Dedifferentiated amniotic fluid mesenchymal stem cell (primary cell): Measurements from ENCODE around the gene TBX4.

Source experiments
- DNase-seq: peaks from one replicate; pipeline ENCODE4 v3.0.0-alpha.2; 2016; ENCODE audit errors: extremely low spot score

The TBX4 gene

DNA sequence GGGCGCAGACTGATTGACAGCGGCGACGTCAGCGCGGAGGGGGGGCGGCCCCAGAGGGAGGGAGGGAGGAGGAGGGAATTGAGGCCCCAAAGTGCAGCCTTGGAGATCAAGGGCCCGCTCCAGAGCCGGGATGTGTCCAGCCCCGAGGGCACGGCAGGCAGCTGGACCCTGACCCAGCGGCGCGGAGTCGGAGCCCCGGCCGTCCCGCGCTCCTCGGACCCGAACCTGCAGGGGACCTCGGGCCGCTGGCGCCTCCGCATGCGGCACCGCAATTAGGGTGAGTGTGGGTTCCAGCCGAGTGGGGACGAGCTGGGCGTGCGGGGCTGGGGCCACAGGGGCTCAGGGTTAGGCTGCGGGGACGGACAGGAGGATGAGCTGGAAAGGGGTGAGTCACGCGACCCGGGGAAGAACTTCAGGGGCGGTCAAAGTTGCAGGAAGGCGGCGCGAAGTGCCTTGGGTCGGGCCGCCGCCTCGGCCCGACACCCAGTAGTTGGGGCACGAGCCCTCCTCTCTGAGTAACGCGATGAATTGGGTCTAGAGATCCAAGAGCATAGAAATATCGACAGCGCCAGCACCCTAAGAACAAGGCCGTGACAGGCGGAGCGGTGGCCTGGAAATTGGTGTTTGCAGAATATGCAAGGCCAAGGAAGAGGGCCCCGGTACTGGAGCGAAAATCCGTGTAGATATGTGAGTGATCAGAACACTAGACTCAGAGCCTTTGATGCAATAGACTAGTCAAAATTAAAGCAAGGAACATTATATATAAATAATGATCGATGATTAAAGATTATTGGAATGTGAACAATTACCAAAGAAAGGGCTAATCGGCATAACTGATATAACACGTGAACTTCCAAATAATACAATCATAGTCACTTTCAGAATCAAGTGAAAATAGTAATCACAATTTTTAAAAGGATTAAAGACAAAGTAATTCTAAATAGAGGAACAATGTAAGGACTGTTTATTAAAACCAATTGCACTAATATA, at the start of gene TBX4:
Gene TBX4 (plus strand): TSS at position 122 of the 990 bp plus-strand sequence. CDS start 4,069 bp downstream, outside the sequence.
- DNase-seq, result no peak

DNA sequence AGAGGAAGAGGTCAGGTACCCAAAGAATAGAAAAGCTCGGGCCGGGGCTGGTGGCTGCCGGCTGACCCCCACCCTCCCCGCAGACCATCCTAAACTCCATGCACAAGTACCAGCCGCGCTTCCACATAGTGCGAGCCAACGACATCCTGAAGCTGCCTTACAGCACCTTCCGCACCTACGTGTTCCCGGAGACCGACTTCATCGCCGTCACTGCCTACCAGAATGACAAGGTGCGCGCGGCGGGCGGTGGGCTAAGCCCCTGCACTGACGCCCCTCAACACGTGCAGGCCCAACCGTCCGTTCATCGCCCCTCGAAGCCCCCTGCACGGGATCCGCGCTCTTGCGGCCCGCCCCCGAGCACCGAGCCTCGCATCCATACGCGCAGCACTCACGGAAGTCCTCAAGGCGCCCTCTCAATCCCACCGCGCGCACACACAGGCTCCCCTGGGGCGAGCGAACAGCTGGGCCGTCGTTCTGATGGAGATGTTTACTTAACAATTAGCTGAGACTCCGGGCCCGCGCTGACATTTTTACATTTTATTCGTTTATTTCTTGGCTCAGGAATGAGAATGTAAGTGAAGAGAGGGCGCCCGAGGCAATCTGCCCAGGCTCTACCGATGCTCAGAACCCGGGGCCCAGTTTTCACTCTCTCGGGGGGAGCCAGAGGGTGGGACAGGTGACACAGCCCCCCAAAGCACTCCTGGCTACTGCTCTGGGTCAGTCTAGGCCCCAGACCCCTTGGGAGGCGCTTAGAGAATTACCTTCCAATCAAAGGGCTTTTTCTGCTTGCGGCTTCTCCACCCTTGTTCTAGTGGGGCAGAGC, 49.0 kb upstream of the TBX4 start:
- peak; percentile 80 for DNase-seq

DNA sequence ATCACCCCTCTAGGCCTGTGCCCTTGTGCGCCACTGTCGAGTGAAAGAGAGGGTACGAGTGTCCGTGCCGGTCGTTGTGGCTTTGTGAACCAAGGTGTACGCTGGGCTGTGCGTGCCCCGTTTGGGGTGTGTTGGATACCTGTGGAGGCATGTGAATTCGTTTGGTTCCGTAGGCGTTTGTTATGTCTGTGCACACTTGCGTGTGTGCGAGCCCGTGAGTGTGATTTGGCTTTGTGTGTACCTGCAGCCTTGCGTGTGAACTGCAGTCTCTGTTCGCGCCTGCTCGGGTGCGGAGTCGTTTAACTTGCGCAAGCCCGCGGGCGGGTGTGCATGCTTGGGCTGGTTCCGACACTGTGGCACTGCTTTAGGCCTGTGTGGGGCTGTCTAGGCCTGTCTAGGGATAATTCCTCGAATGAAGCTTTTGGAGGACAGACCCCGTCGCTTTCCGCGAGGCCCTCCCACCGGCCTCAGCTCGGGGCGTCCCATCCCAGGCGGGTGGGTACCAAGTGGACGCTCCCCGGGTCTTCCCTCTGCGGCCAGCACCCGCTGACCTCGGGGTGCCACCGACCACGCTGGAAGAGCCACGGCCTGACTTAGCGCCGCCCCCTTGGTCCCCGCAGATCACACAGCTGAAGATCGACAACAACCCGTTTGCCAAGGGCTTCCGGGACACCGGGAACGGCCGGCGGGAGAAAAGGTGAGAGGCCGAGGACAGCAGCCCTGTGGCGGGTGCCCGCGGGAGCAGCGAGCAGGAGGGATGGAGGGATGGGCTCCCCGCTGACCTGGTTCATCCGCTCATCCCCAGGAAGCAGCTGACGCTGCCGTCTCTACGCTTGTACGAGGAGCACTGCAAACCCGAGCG, 48.2 kb upstream of the TBX4 start:
- no peak for DNase-seq

DNA sequence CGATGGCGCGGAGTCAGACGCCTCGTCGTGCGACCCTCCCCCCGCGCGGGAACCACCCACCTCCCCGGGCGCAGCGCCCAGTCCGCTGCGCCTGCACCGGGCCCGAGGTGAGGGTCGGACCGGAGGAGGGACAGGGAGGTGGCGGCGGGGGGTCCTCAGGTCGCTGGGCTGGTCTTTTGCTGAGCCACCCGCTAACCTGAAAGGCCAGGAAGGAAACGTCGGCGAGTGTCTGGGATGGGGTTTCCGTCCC, 47.6 kb upstream of the TBX4 start:
- no peak for DNase-seq

DNA sequence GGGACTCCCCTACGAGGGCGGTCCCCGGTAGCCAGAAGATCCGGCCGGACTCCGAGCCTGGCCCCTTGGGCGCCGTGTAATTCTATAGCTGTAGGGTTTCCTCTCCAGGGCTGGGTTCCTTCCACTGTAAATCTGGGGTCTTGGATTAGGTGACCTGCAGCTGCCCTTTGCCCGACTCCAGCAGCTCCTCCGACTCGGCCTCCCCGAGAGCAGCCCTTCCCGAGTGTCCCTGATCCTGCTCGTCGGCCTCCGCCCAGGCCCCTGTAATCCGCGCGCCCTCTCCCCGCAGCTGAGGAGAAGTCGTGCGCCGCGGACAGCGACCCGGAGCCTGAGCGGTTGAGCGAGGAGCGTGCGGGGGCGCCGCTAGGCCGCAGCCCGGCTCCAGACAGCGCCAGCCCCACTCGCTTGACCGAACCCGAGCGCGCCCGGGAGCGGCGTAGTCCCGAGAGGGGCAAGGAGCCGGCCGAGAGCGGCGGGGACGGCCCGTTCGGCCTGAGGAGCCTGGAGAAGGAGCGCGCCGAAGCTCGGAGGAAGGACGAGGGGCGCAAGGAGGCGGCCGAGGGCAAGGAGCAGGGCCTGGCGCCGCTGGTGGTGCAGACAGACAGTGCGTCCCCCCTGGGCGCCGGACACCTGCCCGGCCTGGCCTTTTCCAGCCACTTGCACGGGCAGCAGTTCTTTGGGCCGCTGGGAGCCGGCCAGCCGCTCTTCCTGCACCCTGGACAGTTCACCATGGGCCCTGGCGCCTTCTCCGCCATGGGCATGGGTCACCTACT, 47.1 kb upstream of the TBX4 start:
- DNase-seq, result no peak

DNA sequence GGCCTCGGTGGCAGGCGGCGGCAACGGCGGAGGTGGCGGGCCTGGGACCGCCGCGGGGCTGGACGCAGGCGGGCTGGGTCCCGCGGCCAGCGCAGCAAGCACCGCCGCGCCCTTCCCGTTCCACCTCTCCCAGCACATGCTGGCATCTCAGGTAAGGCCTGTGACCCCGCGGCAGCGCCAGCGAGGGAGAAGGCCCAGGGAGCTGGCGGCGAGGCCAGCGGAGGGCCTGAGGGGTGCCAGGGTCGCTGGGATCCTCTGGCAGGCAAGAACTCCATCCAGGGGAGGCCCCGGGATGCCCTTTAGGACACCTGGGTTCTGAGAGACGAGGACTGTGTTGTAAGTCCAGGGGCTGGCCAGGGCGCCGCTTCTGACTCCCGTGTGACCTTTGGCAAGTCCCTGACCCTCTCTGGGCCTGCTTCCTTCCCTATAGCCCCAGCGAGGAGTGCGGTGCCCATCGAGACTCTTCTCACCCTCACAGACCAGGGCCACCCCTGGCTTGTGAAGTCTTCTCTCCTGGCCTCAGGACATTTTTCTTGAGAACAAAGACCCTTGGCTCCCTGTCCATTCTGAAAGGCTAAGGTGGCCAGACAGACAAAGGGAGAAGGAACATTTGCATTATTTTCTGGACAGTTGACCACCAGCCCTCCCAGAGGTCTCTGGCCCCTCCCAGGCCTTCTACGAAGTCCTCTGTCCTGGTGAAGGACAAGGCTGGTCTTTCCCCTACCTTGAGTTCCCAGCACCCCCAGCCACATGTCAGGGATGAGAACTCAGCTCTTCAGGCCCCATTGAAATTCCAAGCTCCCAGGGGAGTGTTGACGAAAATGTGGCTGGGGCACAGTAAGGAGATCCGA, 46.3 kb upstream of the TBX4 start:
- DNase-seq, result no peak

DNA sequence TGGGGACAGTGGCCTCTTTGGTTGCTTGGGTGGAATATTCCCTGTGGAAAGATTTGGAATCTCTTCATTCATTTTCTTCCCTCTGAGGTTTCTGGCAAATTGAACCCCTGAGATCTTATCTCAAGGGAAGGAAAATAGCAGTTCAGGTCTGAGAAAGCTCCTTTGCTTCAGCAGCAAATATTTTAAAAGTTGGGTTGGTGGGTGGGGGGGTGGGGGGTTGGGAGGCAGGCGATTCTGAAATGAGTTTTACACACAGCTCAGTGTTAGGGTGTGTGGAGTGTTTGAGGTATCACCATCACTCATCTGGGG, 45.7 kb upstream of the TBX4 start:
- no peak for DNase-seq

DNA sequence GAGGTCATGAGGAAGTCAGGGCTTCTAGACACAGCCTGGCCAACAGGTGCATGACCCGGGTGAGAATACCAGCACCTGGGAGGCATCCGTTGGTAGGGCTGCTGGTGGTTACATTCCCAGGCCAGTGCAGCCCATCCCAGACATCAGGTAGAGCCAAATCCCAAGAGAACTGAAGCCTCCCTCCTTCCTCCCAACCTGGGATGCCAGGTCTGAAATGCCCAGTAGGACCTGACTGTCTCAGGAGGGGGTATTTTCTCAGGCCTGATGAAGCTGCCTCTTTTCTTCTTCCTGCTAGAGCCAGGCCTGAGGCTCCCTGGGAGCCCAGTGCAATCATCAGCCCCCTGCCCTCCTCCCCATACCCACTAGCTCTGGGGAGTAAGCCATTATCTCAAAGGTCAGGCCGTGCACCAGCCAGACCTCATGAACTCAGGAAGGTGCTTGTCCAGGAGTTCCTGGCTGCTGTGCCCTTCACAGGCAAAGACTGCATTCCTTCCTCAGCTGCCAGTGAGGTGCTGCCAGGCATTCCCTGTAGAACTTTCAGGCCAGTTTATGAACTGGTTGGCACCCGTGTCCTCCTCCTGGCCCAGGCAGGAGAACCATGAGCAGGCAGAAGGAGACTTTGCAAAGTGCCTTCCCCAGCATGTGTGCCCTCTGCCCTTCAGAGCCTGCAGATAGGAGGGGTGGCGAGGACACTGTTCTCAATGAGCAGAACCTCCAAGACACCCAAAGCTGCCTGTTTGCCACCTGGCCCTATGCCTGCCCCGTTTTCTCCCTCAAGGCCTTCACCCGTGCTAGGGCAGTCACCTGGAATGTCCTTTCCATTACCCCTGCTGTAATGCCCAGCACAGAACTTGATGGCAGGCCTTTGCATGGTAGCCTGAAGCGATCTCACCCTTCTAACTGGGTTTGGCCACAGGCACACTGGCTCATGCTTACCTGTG, 45.0 kb upstream of the TBX4 start:
- no peak for DNase-seq

DNA sequence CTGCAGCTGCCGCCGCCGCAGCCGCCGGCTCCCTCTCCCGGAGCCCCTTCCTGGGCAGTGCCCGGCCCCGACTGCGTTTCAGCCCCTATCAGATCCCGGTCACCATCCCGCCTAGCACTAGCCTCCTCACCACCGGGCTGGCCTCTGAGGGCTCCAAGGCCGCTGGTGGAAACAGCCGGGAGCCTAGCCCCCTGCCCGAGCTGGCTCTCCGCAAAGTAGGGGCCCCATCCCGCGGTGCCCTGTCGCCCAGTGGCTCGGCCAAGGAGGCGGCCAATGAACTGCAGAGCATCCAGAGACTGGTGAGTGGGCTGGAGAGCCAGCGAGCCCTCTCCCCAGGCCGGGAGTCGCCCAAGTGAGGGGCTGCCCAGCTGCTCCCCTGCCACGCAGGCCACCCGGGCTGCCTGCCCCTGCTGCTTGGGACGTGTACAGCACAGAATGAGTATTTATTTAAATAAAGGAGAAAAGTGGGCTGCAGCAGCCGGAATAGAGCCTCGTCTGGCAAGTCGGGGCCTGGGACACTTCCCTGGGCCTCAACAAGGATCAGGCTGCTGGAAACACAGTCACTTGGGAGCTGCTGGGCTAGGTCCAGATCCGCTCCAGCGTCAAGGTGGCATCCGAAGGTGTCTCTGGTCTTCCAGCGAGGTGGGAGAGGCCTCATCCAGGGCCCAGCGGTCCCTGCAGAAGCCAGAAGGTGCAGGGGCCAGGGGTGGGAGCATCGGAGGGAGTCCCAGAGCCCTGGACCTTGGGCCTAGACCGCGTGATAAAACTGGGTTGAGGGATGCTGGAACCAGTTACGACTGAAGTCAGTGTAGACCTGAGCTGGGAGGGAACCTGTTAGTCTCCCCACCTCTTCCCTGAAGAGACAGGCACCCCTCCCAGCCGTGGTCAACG, 43.8 kb upstream of the TBX4 start:
- no peak for DNase-seq

DNA sequence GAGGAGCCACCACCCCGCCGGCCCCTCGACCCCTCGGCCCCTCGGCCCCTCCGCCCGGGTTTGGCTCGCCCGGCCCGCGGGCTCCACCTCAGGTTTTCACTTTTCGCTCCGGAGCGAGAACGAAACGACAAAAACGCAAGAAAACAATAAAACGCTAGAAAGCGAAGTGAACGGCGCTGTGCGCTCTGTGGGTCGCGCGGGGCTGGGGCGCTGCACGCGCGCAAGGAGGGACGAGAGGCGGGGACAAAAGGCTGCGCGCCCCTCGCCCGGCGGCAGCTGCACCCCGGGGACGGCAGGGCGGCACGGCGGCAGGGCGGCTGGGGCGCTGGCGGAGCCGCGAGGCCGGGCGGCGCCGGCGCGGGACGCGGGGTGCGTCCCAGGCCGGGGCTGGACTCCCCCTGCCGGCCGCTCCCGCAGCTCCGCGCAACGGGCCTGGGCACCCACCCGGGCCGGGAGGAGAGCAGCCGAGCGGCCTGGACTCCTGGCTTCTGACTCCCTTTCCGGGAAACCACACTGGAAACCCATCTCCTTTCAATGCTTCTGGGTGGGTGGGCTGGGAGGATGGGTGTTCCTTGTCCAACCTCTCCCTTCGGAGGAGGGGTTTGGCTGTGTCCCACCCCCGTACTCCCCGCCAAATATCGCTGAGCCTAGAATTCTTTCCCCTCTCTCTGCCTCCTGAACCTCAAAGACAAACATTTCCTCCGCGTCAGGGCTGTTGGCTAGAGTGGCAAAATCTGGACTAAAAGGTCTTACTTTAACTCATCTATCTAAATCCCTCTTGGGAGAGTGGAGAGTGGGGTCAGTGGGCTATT, 42.7 kb upstream of the TBX4 start:
- peak; percentile 68 for DNase-seq

DNA sequence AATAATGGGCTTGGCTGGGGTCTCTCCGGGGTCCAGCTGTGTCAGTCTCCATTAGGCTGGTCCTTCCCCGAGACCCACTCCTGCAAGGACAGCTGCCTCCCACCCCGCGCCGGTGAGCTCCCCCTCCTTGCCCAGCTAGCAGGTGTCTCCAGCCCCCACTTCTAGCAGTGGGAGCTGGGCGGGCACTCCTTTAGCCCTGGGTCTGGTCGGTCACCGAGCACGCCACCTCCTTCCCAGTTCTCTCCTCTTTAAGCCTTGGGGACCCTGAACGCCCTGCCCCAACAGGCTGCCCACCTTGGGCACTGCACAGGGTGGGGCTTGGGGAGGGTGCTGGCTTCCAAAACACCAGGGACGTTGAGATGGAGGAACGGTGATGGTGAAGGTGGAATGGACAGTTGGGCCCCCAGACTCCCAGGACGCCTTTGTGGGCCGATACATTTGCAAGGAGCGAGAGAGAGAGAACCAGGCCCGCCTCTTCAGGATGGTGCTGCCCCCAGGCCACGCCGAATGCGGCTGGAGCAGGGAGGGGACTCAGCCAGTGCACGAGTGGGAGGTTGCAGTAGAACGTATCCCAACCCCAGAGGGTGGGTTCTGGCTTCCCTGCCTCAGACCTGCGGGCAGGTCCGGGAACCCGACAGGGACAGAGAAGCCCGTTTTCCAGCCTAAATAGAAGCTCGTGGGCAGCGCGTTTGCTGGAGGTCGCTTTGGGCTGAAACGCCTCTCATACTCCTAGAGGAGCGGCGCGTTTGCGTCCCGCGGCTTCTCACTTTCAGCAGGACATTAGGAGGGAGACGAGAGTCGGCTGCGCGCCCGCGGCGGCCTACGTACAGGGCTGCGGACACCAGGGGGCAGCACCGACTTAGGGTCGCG, 41.8 kb upstream of the TBX4 start:
- peak; percentile 71 for DNase-seq

DNA sequence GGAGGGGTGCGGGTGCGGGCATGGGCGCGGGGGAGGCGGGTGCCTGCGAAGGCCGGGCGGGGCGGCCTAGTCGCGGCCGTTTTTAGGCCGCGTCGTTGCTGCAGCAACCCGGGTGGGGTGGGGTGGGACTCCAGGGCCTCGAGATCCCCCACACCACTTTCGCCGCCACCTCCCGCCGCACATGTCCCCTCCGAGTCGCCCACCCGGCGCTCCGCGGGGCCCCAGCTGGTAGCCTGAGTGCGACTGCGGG, 41.3 kb upstream of the TBX4 start:
- no peak for DNase-seq

DNA sequence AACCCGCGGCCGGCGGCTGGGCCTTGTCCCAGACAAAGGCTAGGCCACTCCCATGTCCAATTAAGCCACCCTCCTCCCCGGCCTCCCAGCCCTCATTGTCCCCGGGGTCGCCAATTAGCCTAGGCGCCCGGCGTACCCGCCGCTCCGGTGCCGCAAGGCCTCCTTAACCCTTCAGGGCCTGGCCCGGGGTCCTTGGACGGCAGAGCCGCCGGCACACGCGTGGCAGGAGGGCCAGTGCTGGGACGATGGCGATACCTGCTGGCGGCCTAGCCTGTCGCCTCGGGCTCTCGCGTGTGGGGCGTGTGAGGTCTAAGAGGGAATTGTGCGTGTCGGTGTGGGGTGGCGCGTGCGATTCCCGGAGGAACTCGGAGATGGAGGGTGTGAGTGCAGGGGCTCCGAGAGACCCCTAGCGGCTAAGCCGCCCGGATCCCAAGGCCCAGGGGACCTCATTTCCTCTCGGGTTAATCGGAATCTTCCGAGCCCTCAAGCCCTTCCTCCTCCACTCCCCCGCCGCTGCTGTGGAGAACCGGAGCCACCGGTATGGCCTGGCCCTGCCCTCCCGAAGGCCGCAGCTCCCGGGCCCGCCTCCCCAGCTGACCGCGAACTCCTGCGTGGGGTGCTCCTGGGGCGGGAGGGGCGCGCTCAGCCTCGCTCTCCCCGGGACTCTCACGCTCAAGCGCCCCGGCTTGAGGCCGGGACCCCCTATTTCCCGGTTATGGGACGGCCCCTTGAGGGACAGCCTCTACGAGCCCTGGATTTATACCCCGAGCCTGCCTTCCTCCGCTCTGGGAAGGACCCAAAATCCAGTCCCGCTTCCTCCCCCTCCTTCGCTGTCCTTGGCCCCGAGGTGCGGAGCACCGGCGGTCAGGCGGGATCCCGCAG, 40.7 kb upstream of the TBX4 start:
- DNase-seq, result peak; percentile 46

DNA sequence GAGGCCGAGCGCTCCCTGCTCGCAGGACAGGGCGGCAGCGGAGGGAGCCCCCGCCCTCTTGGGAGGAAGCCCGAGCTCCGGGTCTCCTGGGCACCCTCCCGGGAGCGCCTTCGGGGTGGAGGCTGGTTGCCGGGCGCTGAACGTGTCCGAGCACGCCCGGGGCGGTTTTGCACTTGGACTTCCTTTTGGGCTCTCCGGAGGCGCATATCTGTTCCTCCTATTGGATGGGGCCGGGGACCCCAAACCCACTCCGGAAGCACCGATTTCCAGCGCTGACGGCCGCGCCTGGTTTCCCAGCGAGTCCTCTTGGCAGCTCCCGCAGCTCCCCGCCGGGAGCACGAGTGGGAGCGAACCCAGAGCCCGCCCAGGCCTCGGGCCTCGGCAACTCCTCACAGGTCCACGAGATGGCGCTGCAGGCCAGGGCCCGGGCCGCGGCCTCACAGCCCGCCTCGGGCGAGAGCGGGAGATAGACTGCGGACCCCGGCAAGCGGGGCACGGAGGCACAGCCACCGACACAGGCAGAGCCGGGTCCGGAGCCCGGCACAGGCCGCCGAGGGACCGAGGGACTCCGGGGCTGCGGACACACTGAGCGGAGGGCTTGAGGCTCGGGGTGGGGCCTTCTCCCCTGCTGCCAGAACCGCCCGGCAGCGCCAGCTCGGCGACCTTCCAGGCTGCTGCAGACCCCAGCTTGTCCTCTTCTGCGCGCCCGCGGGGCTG, 39.9 kb upstream of the TBX4 start:
- DNase-seq, result peak; percentile 83
